GM19467 (cell line): ENCODE results near the gene MPHOSPH9.
A peak's percentile ranks its signal among the peaks of the same experiment; 100 is the strongest.

ENCODE experiments used
- ATAC-seq: cut with Tn5 transposase; IDR thresholded peaks from one replicate; pipeline ENCODE4 v1.9.1; 2021; ENCODE audit warnings: mild to moderate bottlenecking, moderate library complexity; ENCODE audit not compliant: unreplicated experiment

MPHOSPH9 gene

GRCh38 chr12:123150744-123151456, 82.0 kb downstream of the MPHOSPH9 start, which contains the start of gene PITPNM2:
Gene PITPNM2, minus strand, starts transcription at chr12:123151090. Its CDS starts 116,500 bp downstream, at chr12:123034590.
- peak; percentile 63 for ATAC-seq

GRCh38 chr12:123150275-123150743, 82.6 kb downstream of the MPHOSPH9 start:
- peak; percentile 23 for ATAC-seq

- no peak for ATAC-seq
These were observed 83.3 kb downstream of the MPHOSPH9 start for GRCh38 chr12:123149501-123150274.

- ATAC-seq = no peak
These were observed 83.9 kb downstream of the MPHOSPH9 start for GRCh38 chr12:123149088-123149487.

GRCh38 chr12:123148655-123149054, 84.3 kb downstream of the MPHOSPH9 start:
- ATAC-seq = no peak

GRCh38 chr12:123148223-123148622, 84.7 kb downstream of the MPHOSPH9 start:
- no peak for ATAC-seq

GRCh38 chr12:123145211-123145610, 87.7 kb downstream of the MPHOSPH9 start:
- no peak for ATAC-seq

GRCh38 chr12:123143736-123144461, 89.0 kb downstream of the MPHOSPH9 start:
- no peak for ATAC-seq

GRCh38 chr12:123142921-123143735, 89.8 kb downstream of the MPHOSPH9 start:
- ATAC-seq = no peak

- no peak for ATAC-seq
These were observed 90.5 kb downstream of the MPHOSPH9 start for GRCh38 chr12:123142518-123142840.

- no peak for ATAC-seq
These were observed 91.1 kb downstream of the MPHOSPH9 start for GRCh38 chr12:123141615-123142517.

GRCh38 chr12:123140676-123141614, 92.0 kb downstream of the MPHOSPH9 start:
- no peak for ATAC-seq

GRCh38 chr12:123139926-123140675, 92.8 kb downstream of the MPHOSPH9 start:
- ATAC-seq = no peak

GRCh38 chr12:123135688-123136087, 97.3 kb downstream of the MPHOSPH9 start:
- ATAC-seq = no peak

GRCh38 chr12:123134826-123135225, 98.1 kb downstream of the MPHOSPH9 start:
- ATAC-seq = no peak

GRCh38 chr12:123134271-123134671, 98.7 kb downstream of the MPHOSPH9 start:
- no peak for ATAC-seq

- ATAC-seq = no peak
These were observed 99.2 kb downstream of the MPHOSPH9 start for GRCh38 chr12:123133701-123134100.
